GM12875 (cell line): ENCODE data around the gene ACTL8.

Experiments
- H3K4me3 ChIP-seq: one replicate; pipeline ENCODE4 v1.5.1; 2011; ENCODE audit warnings: low read depth, low read length, control low read depth
- CTCF ChIP-seq: IDR thresholded peaks from 2 replicates; pipeline ENCODE4 v1.5.1; 2011; ENCODE audit warnings: low read depth, mild to moderate bottlenecking, control low read depth, inconsistent platforms, low read length, moderate library complexity, borderline replicate concordance; ENCODE audit not compliant: insufficient read depth

ACTL8 gene

GRCh38 chr1:17849216-17849615 is 94.1 kb downstream of the ACTL8 start:
- TF ChIP-seq CTCF: no peak

GRCh38 chr1:17851056-17851455 is 95.9 kb downstream of the ACTL8 start:
- no peak for TF ChIP-seq CTCF
- no peak overlapping the region for H3K4me3 ChIP-seq

More at GRCh38 chr1:17849216-17849615, 94.1 kb downstream of the ACTL8 start:
- no peak overlapping the region for H3K4me3 ChIP-seq

GRCh38 chr1:17852383-17852782 is 97.2 kb downstream of the ACTL8 start:
- no peak for TF ChIP-seq CTCF
- H3K4me3 ChIP-seq: no peak overlapping the region

- H3K4me3 ChIP-seq: no peak overlapping the region
- no peak for TF ChIP-seq CTCF
Measured at GRCh38 chr1:17853241-17853935, 98.3 kb downstream of the ACTL8 start.

GRCh38 chr1:17856496-17857108 is 101.5 kb downstream of the ACTL8 start:
- TF ChIP-seq CTCF: no peak
- H3K4me3 ChIP-seq: no peak overlapping the region

- TF ChIP-seq CTCF: no peak
Measured at GRCh38 chr1:17857109-17857499, 102.0 kb downstream of the ACTL8 start.

GRCh38 chr1:17857996-17858395 is 102.9 kb downstream of the ACTL8 start:
- no peak for TF ChIP-seq CTCF
- no peak overlapping the region for H3K4me3 ChIP-seq

More at GRCh38 chr1:17857109-17857499, 102.0 kb downstream of the ACTL8 start:
- H3K4me3 ChIP-seq: no peak overlapping the region
